SK-N-SH (cell line): ENCODE results near the gene IL2RA.
"Not testable (repeated sequence)": the region's sequence is repeated elsewhere in the genome, so short reads cannot be mapped to it uniquely, and the experiment has no call there.

Source experiments
- SMC3 ChIP-seq: IDR thresholded peaks from 2 replicates; pipeline ENCODE4 v1.6.1; 2012; ENCODE audit warnings: low read depth, low read length, improper control_type of control experiment
- USF1 ChIP-seq: IDR thresholded peaks from 2 replicates; pipeline ENCODE4 v1.4.0; 2012; ENCODE audit warnings: low read depth, borderline replicate concordance
- TF ChIP-seq, protein P1 (sequence below): IDR thresholded peaks from 2 replicates; pipeline ENCODE4 v1.6.1; 2012; ENCODE audit warnings: mild to moderate bottlenecking, low read depth, low read length, moderate library complexity

GRCh38 chr10:5960973-5961275, 101.2 kb downstream of the IL2RA start:
- TF ChIP-seq SMC3, USF1: not testable (repeated sequence)
- TF ChIP-seq, protein P1, sequence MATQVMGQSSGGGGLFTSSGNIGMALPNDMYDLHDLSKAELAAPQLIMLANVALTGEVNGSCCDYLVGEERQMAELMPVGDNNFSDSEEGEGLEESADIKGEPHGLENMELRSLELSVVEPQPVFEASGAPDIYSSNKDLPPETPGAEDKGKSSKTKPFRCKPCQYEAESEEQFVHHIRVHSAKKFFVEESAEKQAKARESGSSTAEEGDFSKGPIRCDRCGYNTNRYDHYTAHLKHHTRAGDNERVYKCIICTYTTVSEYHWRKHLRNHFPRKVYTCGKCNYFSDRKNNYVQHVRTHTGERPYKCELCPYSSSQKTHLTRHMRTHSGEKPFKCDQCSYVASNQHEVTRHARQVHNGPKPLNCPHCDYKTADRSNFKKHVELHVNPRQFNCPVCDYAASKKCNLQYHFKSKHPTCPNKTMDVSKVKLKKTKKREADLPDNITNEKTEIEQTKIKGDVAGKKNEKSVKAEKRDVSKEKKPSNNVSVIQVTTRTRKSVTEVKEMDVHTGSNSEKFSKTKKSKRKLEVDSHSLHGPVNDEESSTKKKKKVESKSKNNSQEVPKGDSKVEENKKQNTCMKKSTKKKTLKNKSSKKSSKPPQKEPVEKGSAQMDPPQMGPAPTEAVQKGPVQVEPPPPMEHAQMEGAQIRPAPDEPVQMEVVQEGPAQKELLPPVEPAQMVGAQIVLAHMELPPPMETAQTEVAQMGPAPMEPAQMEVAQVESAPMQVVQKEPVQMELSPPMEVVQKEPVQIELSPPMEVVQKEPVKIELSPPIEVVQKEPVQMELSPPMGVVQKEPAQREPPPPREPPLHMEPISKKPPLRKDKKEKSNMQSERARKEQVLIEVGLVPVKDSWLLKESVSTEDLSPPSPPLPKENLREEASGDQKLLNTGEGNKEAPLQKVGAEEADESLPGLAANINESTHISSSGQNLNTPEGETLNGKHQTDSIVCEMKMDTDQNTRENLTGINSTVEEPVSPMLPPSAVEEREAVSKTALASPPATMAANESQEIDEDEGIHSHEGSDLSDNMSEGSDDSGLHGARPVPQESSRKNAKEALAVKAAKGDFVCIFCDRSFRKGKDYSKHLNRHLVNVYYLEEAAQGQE = not testable (repeated sequence)
